GM18951 (cell line): ENCODE results near the gene MTA1.

Source experiments
- POLR2A ChIP-seq: IDR thresholded peaks from 4 replicates; pipeline ENCODE4 v1.6.1; 2011; ENCODE audit warnings: mild to moderate bottlenecking; ENCODE audit not compliant: insufficient read length, insufficient read depth; ENCODE audit errors: extremely low read depth
- in situ Hi-C: fragments of 300-500 bp; cut with MboI; formaldehyde crosslinking; loops from one replicate; pipeline ENCODE4 v1.12.0; 2022; ENCODE audit warnings: low sequenced_read_pairs, mixed read lengths, inconsistent platforms; ENCODE audit not compliant: unreplicated experiment

Gene MTA1

GRCh38 chr14:105442125-105442524 lies 22.5 kb downstream of the MTA1 start:
- no peak for TF ChIP-seq POLR2A
- in situ Hi-C loops, result no loop called here

- in situ Hi-C loops, result no loop called here
These were observed 23.2 kb downstream of the MTA1 start for GRCh38 chr14:105442834-105443233.

GRCh38 chr14:105444859-105445258 lies 25.2 kb downstream of the MTA1 start:
- TF ChIP-seq POLR2A, result no peak
- in situ Hi-C loops, result no loop called here

More at GRCh38 chr14:105442834-105443233, 23.2 kb downstream of the MTA1 start:
- no peak for TF ChIP-seq POLR2A

- no peak for TF ChIP-seq POLR2A
- in situ Hi-C loops, result no loop called here
These were observed 25.7 kb downstream of the MTA1 start for GRCh38 chr14:105445290-105445689.

- TF ChIP-seq POLR2A, result no peak
- in situ Hi-C loops, result no loop called here
These were observed 26.5 kb downstream of the MTA1 start for GRCh38 chr14:105445901-105446845.

GRCh38 chr14:105446971-105447370 lies 27.3 kb downstream of the MTA1 start:
- in situ Hi-C loops, result no loop called here
- no peak for TF ChIP-seq POLR2A

GRCh38 chr14:105447651-105448640 lies 28.3 kb downstream of the MTA1 start:
- in situ Hi-C loops, result no loop called here
- no peak for TF ChIP-seq POLR2A

- in situ Hi-C loops, result no loop called here
These were observed 29.1 kb downstream of the MTA1 start for GRCh38 chr14:105448706-105449111.

GRCh38 chr14:105449276-105450122 lies 29.9 kb downstream of the MTA1 start:
- in situ Hi-C loops, result no loop called here

More at GRCh38 chr14:105448706-105449111, 29.1 kb downstream of the MTA1 start:
- no peak for TF ChIP-seq POLR2A

GRCh38 chr14:105450123-105450505 lies 30.5 kb downstream of the MTA1 start:
- TF ChIP-seq POLR2A, result no peak
- in situ Hi-C loops, result no loop called here

More at GRCh38 chr14:105449276-105450122, 29.9 kb downstream of the MTA1 start:
- TF ChIP-seq POLR2A, result no peak

- in situ Hi-C loops, result no loop called here
- no peak for TF ChIP-seq POLR2A
These were observed 31.5 kb downstream of the MTA1 start for GRCh38 chr14:105450864-105451720.
